Posterior vena cava (tissue), 2 donors: ENCODE data around the gene TEX12. TPM values are rescaled to one million over a fixed set of nuclear protein-coding genes. Genes with fewer than 3 reads are reported as not detected.
"Not testable (repeated sequence)": the region's sequence is repeated elsewhere in the genome, so short reads cannot be mapped to it uniquely, and the experiment has no call there.

ENCODE experiments used
- DNase-seq: peaks from one replicate; pipeline ENCODE4 v3.0.0-alpha.2; 2020; ENCODE audit warnings: low spot score
- intact Hi-C, 2 donors: fragments of 100-400 bp; cut with DNase I; formaldehyde crosslinking; loops; one replicate each; pipeline versions ENCODE4 v1.14.1 to v1.14.2; 2022 to 2023
- total RNA-seq, 2 donors: library from RNA; stranded (reverse); fragmentation: NEBNext Ultra II Directional; extraction: Animal tissue kit (Norgen Biotek cat#: 25700); gene quantifications; one replicate each; pipeline ENCODE4 v1.2.1, GENCODE V29; 2021
- donor health status: DM: yes; HTN: yes; CAD: no.
- donor health status: DM: yes; HTN: yes; CAD: no.

TEX12 gene
- total RNA-seq, 2 donors from 2014 or later, result 0.95 to 1.4 TPM

DNA sequence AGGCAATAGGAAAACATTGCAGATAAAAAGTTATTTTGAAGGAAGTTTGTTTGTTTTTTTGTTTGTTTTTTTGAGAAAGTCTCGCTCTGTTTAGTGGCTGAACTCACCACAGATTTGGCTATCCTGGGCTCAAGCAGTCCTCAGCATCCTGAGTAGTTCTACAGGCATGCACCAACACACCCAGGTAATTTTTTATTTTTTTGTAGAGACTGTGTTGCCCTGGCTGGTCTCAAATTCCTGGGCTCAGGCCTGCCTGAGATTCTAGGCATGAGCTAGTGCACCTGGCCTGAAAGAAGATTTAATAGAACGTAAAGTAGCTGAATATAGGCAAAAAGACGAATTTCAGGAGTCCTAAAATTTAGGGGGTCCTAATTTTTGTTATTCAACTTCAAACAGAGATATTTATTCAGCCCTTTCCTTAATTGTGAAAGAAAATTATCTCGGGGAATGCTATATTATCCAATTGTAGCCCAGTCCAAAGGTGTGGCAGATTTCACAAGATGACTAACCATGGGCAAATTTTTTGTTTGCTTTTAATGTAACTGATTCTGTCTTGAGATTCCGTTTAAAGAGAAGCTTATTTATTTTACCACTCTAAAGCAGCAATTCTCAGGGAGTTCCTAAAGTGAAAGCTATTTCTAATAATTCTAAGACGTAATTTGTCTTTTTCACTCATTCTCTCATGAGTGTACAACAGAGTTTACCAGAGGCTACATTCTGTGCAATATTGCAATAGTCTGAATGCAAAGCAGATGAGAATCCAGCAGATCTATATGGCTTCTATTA, 4.2 kb upstream of the TEX12 start:
- intact Hi-C loops, result loop anchor here (10.0 kb wide), 1 partner anchor 48 kb away; no protein-coding TSS in a partner anchor
- DNase-seq, result no peak

GRCh38 chr11:112163875-112164685, 3.1 kb upstream of the TEX12 start, which contains the start of gene IL18:
Gene IL18 (minus strand): TSS chr11:112164094. CDS start chr11:112155053, 9,041 bp downstream.
- intact Hi-C loops, result loop anchor here (10.0 kb wide), 1 partner anchor 49 kb away; no protein-coding TSS in a partner anchor
- DNase-seq, result peak; percentile 84

DNA sequence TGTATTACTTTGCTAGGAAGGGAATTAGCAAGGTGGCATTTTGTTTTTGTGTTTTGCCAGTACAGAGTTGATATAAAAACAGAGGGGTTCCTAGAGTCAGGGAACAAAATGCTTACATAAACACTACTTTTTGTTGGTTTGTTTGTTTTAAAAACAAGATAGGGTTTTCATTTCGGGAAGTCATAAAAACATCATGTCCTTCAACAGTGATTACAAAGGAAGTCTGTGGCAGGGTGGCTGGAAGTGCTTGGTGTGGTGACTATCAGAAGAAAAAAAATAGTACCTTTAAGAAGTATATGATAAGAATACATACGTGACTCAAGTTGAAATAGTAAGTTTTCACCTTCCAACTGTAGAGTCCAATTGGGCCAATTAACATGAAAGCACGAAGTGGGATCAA, 2.1 kb upstream of the TEX12 start:
- intact Hi-C loops, result loop anchor here (10.0 kb wide), 1 partner anchor 50 kb away; no protein-coding TSS in a partner anchor
- no peak for DNase-seq

GRCh38 chr11:112166562-112166961, 610 bp upstream of the TEX12 start:
- DNase-seq, result no peak
- intact Hi-C loops, result loop anchor here (10.0 kb wide), 1 partner anchor 52 kb away; no protein-coding TSS in a partner anchor

DNA sequence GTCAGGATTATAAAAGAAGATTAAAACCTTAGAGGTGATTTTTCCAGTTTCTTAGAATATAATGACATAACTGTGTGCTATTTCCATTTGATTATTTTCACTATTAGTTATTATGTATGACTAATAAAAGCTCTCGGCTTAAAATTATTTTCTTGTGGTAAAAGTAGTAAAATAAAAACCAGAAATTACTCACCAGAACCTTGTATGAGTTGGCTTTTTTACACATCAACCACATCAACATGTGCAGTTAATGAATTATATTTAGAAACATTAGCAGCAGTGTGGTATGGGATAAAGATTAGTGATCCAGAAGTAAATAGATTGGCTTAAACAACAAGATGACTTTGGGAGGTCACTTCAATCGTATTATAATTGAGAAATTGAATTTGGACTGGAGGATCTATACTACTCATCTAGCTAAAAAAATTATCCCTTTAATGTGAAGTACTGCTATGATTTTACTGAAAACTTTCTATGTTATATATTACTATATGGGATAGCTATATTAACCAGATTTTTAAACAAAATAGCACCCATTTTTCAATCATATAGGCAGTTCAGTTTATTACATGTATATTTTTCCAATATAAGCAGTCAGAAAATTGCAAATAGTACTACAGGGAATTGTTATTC, 5.3 kb downstream of the TEX12 start:
- intact Hi-C loops, result no loop called here
- no peak for DNase-seq

DNA sequence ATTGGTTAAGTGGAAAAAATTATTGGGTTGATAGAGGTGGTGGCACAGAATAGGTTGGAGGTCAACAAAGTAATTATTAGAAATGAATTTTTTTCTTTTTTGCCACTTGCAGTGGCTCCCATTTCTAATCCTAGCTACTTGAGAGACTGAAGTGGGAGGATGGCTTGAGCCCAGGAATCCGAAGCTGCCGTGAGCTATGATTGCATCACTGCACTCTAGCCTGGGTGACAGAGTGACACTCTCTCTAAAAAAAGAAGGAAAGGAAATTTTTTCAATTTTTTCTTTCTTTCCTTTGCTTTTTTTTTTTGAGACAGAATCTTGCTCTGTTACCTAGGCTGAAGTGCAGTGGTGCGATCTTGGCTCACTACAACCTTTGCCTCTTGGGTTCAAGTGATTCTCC, 6.0 kb downstream of the TEX12 start:
- intact Hi-C loops, result no loop called here
- no peak for DNase-seq

- DNase-seq, result peak; percentile 94
- intact Hi-C loops, result no loop called here
These were observed 7.8 kb downstream of the TEX12 start, which contains the start of gene BCO2 for GRCh38 chr11:112174789-112175598. Gene BCO2 (plus strand): TSS chr11:112175512. CDS start chr11:112175602, 90 bp downstream.

GRCh38 chr11:112175599-112175952, 8.4 kb downstream of the TEX12 start:
- DNase-seq, result no peak
- intact Hi-C loops, result no loop called here

GRCh38 chr11:112176077-112176476, 8.9 kb downstream of the TEX12 start:
- intact Hi-C loops, result no loop called here
- no peak for DNase-seq

DNA sequence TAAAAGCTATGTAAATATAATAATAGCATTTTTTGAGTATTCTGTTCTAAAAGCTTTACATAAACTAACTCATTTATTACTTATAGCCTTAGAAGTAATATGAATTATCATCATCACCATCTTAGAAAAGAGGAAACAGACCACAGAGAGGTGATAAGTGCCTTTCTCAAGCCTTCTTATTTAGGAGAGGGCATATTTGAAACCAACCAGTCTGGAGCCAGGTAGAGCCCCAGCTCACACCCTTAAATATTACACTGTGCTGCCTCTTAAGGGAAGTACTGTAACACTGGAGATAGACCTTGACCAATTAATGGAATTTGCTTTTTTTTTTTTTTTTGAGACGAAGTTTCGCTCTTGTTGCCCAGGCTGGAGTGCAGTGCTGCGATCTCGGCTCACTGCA, 10.4 kb downstream of the TEX12 start:
- DNase-seq, result no peak
- intact Hi-C loops, result no loop called here

DNA sequence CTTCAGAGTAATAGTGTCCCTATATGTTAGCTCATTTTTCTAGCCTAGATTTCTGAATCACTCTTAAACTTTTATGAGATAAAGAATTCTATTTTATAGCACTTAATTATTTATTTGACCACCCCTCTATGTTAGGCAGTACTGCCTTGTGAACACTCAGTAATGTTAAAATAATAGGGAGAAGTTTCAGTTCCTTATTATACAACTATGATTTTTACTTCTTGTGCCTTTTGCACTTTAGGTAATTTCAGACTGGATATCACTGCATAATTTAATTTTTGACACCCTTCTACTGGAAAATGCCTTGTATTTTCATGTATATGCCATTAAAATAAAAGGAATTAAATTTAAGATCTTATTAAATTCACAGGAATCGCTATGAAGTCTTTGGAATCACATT, 11.3 kb downstream of the TEX12 start:
- intact Hi-C loops, result no loop called here
- DNase-seq, result no peak

DNA sequence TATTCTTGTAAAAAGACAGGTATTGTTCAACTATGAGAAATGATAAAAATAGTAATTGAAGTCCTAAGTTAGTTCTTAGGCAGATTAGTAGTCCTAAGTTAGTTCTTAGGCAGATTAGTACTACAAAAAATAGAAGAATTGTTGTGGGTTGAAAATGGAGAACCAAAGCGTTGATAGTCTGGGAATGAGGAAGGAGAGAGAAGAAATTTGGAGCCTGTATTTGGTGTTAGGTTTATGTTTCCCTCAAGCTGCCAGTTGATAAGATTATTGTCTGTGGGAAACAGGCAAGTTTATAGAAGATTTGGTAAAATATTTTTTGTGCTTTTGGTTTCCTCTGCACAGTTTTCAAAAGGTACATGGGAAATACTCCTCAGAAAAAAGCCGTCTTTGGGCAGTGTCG, 11.8 kb downstream of the TEX12 start:
- intact Hi-C loops, result no loop called here
- DNase-seq, result no peak

DNA sequence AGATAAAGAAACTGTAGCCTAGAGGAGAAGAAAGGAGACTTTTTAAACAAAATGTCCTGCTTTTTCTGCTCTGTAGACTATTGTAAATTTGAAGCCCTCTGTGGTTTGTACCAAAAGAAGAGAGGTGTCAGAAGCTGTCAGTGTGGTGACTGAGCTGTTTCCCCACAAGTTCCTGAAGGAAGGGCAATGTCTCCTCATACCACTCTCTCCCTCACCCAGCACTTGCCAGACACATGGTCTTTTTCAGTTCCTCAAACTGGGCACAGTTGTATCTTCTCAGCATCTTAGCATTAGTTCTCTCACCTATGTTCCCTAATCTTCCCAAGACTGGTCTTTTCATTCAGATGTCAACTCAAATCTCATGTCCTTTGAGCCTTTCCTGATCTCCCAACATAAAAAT, 12.4 kb downstream of the TEX12 start:
- DNase-seq, result no peak
- intact Hi-C loops, result no loop called here

DNA sequence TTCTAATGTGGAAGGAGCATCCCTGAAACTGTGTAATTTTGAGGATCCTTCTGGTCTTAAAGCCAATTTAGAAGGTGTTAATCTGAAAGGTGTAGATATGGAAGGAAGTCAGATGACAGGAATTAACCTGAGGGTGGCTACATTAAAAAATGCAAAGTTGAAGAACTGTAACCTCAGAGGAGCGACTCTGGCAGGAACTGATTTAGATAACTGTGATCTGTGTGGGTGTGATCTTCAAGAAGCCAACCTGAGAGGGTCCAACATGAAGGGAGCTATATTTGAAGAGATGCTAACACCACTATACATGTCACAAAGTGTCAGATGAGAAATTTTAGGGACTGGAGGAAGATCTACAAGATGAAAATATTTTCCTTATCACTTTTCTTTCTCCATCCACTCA, 15.7 kb downstream of the TEX12 start:
- DNase-seq, result no peak
- intact Hi-C loops, result no loop called here

GRCh38 chr11:112185883-112186282, 18.7 kb downstream of the TEX12 start:
- DNase-seq, result no peak
- intact Hi-C loops, result loop anchor here in 1 of 2 donors (2.0 kb wide), 1 partner anchor 31 kb away; no protein-coding TSS in a partner anchor

DNA sequence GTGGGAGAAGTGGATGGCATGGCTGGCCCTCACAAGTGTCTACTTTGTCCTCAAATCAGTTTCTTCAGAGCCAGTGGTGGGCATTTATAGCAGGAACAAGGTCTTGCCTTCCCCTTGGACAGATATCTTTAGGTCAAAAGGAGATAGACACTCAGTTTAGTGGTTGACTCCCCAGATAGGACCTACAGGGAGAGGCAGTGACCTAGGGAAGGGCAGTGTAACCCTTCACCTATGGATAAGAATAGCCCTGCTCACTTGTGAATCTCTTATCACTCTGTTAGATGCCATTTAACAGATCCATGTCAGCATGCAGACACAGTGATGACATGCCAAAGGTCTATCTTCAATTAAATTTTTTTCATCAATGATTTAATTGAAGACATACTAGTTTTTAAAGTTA, 19.1 kb downstream of the TEX12 start:
- no peak for DNase-seq
- intact Hi-C loops, result loop anchor here in 1 of 2 donors (2.0 kb wide), 1 partner anchor 32 kb away; no protein-coding TSS in a partner anchor

GRCh38 chr11:112195113-112195512, 27.9 kb downstream of the TEX12 start:
- DNase-seq, intact Hi-C loops: not testable (repeated sequence)

- intact Hi-C loops, result no loop called here
These were observed 28.8 kb downstream of the TEX12 start for GRCh38 chr11:112195951-112196351.

More at GRCh38 chr11:112195951-112196351, 28.8 kb downstream of the TEX12 start:
- DNase-seq, result no peak
